GM21825 (cell line): ENCODE results near the gene DNAJC17.

Experiments used
- ATAC-seq: cut with Tn5 transposase; IDR thresholded peaks from one replicate; pipeline ENCODE4 v1.9.1; 2021; ENCODE audit warnings: mild to moderate bottlenecking, moderate library complexity; ENCODE audit not compliant: unreplicated experiment

Gene DNAJC17

DNA sequence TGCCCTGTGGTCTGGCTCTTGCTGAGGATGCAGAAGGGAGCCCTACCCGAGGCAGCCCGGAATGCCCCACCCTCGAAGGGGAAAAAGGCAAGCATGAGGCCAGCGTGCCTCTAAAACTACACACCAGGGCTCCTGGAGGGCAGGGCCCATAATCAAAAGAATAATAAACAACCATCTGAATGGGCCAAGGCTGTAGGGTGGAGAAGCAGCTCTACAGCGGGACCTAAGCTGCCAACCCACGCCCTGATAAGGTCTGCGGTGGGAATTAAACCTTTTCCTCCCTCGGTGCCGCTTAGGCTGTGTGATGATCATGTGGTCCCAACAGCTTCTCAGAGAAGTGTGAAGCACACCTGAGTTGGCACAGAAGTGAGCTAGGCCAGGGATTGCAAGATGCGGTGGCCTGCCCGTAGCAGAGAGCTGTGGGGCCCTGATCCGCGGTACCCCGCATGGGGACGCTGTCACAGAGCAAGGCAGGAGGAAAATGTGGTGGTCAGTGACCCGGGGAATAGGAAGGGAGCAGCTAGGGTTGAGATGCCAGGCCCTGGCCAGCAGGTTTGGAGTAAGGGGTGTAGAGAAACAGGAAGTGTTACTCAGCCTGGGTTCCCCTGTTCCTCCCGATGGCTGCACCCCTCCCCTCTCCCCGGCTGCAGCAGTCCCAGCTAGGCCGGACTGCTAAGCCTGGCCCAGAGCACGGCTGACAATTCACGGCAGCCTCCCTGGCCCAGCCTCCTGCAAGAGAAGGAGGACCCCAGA, 38.6 kb downstream of the DNAJC17 start:
- ATAC-seq: no peak

DNA sequence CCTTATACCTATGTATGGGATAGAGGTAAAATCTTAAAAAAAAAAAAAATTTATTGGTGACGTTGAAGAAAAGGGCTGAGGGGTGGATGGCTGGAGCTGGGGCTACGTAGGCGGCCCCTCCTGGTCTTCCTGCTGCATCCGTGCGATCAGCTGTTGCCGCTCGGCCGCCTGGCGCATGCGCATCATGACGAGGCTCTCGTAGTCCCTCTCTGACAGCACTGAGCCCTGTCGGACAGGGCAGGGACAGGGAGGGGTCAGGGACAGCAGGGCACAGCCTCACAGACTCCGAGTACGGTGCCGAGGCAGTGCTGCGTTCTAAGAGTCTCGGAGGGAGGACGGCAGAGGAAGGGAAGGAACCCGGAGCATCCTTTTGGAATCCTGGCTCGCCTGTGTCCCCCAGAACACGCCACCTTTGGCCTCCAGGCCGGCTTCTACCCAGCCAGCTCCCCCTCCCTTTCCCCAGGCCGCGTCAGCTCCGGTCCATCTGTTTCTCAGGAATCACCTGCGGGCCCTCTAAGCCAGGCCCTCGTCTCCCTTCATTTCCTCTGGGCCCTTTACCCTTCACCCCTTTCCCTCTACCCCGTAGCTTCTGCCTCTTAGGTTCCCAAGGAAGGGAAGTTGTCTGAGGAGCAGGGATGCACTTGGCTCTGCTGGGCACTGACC, 39.3 kb downstream of the DNAJC17 start:
- ATAC-seq: no peak

DNA sequence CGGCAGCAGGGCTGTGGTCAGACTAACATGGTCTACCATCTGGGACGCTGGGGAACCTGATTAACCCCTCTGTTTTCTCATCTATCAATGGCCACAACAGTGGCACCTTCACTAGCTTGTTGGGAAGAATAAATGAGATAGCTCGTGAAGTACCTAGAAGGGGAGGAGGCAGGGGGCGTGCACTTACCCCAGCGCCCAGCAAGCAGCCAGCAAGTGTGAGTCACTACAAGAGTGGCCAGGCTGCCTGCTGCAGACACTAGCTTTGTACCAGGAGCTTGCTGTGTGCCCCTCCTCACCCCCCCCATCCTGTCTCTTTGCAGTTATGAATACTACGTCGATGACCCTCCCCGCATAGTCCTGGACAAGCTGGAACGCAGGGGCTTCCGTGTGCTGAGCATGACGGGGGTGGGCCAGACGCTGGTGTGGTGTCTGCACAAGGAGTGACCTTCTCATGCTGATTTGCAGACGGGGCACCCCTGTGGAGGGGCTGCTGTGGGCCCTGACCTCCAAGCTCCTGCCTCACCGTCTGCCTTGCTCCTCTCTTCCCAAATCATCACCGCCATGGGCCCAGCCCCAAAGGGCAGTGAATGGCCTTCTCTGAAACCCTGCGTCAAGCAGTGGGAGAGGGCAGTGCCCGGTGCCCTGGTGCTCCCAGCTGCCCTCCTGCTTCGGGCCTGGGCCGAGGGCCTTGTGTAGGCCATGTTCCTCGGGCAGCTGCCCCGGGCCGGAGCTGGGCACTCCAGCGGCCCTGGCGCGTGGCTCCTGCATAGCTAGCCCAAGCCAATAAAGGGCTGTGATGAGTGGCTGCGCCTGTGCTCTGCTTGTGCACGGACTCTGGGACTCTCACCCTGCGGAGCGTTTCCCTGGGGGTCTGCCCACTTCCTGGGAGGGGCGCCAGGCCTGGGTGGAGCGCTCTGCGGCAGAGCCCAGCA, 40.1 kb downstream of the DNAJC17 start:
- no peak for ATAC-seq

DNA sequence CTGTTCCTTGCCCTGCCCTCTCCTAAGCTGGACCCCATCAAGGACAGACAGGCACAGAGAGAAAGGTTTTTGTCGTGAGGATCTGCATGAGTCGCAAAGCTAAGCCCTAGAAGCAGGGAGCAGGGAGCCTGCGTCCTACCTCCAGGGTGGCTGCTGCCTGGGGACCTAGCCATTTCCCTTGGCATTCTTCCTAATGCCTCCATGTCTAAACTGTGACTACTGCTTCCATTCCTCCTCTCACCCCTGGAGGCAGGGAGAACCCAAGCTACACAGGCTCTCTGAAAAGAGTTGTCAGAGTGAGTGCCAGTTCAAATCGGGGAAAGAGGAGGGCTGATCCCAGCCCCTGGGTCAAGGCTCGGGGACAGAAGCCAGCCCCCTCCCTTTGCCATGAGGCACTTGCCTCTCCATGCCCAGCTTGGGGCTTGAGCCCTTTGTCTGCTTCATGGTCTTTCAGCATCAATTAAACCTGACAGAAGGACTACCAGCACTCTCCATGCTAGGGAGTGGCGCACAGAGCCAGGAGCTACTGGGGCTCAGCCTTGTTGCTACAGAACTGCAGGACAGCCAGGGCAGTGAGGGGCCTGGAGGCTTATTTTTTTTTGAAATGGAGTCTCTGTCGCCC, 41.0 kb downstream of the DNAJC17 start:
- no peak for ATAC-seq

DNA sequence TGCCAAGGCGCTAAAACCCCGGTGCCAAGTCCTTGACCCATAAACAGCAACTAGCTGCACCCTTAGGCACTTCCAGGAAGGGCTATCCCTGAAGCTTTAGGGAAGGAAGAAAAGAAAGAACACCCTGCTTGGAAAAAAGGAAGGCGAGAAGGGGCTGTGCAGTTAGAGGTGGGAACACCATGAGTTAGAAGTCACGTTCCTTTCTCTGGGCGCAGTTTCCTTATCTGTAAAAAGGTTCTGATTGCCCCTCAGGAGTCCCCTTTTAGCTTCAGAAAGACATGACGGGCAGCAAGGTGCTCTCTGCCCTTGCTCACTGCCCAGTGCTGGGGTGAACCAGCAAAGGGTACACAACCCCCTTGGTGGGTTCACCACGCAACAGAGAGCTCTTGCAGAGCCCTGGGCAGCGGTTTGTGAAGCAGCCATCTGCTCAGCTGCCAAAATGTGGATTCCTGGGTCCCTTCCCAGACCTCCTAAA, 42.6 kb downstream of the DNAJC17 start:
- ATAC-seq: no peak

DNA sequence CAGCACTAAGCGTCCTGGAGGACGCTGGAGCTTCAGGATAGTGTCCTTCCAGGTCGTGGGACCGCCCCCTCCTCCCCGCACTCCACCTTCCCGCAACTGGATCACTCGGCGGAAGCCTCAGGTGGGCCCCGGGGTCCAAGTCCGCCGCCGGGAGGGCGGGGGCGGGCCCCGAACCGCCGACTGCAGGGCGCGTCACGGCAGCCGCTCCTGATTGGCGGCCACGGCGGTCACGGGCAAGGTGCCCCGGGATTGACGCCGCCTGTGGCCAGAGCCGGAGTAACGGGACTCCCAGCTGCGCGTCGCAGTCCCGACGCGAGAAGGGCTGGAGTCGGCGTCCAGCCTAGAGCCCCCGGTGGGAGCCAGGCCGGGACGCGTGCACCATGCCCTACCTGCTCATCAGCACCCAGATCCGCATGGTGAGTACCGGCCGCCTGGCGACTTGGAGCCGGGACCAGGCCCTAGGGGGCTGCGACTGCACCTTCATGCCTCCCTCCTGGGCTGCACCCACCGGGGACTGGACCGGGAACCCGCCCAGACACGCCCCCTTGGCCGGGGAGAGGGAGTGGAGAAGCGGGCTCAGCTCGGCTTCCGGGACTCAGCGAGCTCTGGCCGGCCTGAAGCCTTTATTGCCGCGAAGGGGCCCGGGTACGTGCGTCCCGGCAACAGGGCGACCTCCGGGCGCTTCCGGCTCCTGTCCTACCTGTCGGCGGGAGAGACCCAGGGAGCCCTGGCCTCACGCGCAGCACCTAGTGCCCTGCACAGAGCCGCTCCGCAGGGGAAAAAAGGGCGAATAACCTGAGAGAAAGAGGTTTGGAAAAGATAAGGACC, 43.3 kb downstream of the DNAJC17 start, which contains the start of gene GCHFR:
TSS of gene GCHFR (plus strand) at position 268 of the 828 bp plus-strand sequence. CDS start at position 381, 113 bp downstream.
- ATAC-seq: peak; percentile 43

DNA sequence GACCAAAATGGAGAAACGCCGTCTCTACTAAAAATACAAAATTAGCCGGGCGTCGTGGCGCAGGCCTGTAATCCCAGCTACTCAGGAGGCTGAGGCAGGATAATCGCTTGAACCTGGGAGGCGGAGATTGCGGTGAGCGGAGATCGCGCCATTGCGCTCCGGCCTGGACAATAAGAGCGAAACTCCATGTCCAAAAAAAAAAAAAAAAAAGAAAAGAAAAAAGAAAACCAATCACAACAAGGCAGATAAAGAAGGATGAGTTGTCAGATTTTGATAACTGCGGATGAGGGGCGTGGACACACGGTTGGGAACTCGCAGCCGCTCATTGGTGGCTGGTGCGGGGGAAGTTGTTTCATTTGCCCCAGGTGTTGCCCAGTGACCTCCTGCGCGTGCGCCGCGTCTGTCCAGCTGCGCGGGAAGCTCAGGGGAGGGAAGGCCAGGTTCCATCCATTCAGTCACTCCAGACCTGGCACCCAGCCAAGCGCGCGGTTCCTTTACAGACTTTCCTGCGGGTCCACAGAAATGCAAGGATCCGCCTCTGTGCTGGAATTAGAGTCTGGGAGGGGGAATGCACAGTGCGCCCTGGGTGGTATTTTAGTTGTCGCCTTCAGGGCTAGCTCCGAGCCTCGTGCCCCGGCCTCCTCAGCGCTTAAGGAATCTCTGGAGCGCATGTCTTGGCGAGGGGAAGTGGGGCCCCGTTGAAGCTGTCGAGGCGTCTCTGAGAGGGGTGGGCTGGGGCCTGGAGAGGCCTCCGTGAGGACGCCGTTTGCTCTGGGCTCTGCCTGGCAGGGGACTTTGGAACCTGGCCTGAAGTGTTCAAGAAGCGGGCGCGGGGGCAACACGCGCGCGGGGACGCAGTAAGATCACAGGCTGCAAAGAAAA, 44.1 kb downstream of the DNAJC17 start:
- ATAC-seq: no peak

DNA sequence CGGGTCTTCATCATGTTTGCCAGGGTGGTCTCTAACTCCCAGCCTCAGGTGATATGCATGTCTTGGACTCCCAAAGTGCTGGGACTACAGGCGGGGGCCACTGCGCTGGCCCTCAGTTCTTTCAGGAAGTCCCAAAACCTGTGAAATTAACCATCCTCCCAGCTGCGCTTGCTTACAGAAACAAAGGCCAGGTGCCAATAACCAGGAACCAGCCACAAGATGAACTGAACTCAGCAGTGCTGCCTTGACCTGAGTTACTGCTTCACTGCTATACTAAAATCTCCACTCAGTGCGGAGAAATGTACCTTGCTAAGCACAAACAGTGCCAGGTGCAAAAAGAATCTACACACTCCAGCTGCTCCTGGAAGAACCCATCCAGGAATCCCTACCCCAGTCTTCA, 47.3 kb downstream of the DNAJC17 start:
- ATAC-seq: no peak

DNA sequence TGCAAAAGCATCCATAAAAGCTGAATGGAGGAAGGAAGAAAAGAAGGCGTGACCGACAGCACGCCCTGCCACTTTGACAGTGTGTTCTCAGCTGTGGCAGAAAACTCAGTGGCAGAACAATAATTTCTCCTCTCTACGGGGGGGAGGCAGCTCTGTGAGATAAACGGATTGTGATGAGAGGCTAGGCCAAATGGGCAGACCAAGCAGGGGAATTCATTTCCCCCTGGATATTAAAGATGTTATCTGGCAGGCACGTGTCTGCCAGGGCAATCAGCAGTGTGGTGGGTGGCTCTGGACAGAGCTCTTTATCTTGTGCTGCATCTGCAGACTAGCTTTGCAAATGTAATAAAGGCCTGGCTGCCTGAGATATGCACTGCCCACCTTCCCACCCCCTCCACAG, 50.3 kb downstream of the DNAJC17 start:
- ATAC-seq: no peak

DNA sequence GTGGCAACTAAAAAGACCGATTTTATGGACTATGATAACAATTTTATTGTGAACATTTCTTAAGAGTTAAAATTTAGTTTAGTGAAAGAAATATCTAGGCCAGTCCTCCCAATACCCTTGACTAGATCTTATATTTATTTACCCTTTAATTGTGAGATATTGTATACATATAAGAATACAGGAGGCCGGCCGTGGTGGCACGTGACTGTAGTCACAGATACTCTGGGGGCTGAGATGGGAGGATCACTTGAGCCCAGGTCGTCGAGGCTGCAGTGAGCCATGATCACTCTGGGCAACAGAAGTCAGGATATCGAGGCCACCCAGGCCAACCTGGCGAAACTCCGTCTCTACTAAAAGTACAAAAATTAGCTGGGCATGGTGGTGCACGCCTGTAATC, 51.5 kb downstream of the DNAJC17 start:
- ATAC-seq: no peak

DNA sequence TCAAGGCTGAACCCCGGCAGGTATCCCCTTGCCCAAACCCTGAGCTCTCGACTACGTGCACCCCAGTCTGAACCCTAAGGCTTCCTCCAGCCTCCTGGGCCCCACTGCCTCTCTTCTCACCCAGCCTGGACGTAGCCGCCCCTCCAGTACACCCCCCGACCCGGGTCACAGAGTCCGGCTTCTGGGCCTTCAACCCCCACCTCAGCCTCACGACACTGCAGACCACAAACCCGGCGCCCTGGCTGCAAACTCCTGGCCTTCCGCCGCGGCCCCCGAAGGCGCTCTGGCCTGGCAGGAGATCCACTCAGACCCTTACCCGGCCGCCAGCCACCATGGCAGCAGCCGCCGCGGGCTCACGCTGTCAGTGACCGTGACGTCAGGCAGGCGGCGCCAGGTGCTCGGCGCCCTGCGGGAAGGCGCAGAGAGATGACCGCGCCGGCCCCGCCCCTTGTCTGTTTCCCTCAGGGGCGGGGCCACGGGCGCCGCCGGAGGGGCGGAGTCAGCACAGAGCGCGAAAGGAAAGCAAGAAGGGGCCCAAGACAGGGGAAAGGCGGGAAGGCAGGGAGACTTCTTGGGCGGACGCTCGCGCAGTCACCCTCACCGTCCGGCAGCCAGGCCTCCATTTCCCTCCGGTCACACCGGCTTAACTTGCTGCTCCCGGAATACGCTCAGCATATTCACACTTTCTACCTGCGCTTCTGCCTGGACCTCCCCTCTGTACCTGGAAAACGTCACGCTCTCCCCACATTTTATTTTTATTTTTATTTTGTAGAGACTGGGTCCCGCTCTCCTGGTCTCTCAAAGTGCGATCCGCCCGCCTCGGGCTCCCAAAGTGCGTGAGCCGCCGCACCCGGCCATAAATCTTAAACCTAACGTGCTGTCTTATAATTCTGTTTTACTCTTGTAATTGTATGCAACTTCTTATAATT, 52.1 kb downstream of the DNAJC17 start, which contains the start of gene RMDN3:
TSS of gene RMDN3 (minus strand) at position 372 of the 929 bp plus-strand sequence. CDS start 471 bp downstream, outside the sequence.
- ATAC-seq: peak; percentile 77

DNA sequence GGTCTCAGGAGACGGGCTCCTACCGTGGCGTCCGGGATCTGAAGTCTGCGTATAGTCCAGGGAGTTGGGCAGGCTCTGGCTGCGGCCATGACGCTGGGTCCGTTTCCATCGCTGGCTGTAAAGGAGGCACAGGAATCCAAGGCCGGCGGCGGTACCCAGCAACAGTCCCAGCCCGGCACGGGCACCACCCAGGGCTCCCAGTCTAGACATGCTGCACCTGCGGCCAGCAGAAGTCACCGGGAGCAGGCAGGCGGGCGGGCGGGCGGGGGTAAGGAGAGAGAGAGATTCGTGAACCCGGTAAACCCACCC, 52.7 kb downstream of the DNAJC17 start:
- peak; percentile 7 for ATAC-seq

DNA sequence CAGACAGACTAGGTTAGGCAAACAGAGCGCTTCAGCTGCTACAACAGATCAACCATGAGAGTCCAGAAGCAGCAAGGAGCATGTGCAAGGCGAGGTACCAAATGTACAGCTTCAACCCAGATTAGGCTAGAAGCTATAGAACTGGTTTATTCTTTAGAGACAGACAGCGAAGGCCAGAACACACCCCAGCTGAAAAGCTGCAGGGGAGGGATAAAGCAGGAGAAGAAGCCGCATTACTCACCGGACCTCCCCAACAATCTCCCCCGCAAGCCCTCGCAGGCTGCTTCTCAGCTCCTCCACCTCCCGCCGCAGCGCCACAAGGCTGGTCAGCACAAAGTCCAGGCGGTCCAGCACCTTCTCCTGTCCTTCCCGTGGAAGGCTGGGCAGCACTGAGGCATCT, 55.5 kb downstream of the DNAJC17 start:
- no peak for ATAC-seq

DNA sequence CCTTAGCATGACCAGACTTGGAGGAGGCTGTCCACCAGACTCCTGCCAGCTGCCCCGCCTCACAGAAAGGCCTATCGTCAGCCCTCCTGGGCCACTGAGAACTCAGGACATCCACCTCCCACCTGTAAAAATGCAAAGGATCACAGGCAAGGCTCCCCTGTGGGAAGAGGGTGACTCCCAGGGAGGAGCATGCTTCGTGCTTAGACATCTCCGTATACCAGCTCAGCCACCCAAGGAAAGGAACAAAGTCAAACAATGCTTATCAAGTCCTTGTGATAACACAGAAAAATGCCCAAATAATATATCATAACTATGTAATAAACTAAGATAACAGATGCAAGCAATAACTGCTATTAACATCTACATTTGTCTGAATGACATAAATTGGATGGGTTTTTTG, 56.4 kb downstream of the DNAJC17 start:
- ATAC-seq: no peak

DNA sequence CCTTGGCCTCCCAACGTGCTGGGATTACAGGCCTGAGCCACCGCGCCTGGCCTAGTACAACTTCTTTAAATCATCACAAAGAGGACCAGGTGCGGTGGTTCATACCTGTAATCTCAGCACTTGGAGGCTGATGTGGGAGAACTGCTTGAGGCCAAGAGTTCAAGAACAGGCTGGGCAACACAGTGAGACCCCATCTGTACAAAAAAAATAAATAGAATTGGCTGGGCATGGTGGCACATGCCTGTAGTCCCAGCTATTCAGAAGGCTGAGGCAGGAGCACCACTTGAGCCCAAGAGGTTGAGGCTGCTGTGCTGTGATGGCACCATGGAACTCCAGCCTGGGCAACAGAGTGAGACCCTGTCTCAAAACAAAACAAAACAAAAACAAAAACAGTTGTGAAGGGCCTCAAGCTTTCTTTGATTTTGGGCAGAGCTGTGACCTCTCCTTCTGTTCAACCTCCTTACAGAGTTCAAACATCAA, 58.1 kb downstream of the DNAJC17 start:
- ATAC-seq: no peak

DNA sequence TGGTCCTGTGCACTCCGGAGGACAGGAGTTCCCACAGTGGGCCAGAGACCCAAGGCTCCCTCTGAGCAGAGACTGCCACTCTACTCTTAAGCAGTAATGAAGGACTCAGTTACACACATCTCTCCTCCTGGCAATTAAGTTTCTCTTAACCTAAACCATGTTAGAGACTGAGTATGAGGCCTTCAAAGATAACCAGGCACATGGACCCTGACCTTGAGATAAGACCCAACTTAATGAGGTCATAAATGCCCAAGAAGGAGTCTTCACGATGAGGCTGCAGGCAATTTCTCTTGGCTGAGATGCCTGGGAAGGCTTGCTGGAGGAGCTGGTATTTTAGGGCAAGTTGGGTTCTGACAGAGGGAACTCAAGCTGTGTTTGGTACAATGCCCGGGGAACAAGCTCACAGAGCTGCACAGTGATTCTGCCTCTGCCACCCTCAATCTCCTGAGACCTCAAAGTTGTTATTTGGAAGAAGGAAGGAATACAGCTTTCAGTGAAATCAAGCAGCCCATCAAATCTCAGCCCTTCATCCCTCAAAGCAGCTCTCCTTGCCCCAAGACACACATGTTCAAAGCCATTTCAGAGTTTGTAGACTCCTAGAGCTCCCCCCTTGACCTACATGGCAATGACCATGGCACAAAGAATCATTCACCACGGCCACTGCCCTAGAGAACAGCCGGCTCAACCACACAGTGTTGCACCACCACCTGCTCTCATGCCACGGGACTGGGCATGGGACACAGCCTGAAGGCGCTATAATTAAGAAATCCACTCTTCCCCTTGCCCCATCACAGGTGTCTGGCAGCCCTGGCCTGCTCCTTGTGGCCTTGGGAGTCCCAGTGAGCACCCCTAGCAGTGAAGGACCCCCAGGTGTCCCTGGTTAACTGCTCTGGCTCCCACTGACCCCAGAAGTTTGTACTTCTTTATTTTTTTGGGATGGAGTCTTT, 59.3 kb downstream of the DNAJC17 start:
- no peak for ATAC-seq
